Endodermal cell (in vitro differentiated cells): ENCODE data around the gene ACOT7. TPM values are rescaled to one million over a fixed set of nuclear protein-coding genes. Genes with fewer than 3 reads are reported as not detected.

ENCODE experiments used
- DNase-seq: peaks from one replicate; pipeline ENCODE4 v3.0.0-alpha.2; 2017
- H3K27ac ChIP-seq: 2 replicates; pipeline ENCODE4 v1.5.1; 2013; ENCODE audit warnings: mild to moderate bottlenecking, low read depth, low read length, moderate library complexity
- H3K27me3 ChIP-seq: 2 replicates; pipeline ENCODE4 v1.6.1; 2013; ENCODE audit warnings: mild to moderate bottlenecking, low read length, moderate library complexity; ENCODE audit not compliant: insufficient read depth, control insufficient read depth, poor library complexity, severe bottlenecking
- H3K36me3 ChIP-seq: 2 replicates; pipeline ENCODE4 v1.7.0; 2013; ENCODE audit warnings: mild to moderate bottlenecking, low read length, moderate library complexity; ENCODE audit not compliant: control insufficient read depth, insufficient read depth
- H3K4me1 ChIP-seq: one replicate; pipeline ENCODE4 v1.7.0; 2013; ENCODE audit warnings: low read length; ENCODE audit not compliant: control insufficient read depth, insufficient read depth
- H3K4me3 ChIP-seq: 2 replicates; pipeline ENCODE4 v1.5.1; 2013; ENCODE audit warnings: mild to moderate bottlenecking, low read length, moderate library complexity
- H3K9ac ChIP-seq: 2 replicates; pipeline ENCODE4 v1.6.1; 2013; ENCODE audit warnings: mild to moderate bottlenecking, low read length, moderate library complexity; ENCODE audit not compliant: poor library complexity, severe bottlenecking; ENCODE audit errors: extremely low read depth
- H3K9me3 ChIP-seq: 2 replicates; pipeline ENCODE4 v1.6.1; 2013; ENCODE audit warnings: mild to moderate bottlenecking, low read length, moderate library complexity; ENCODE audit not compliant: control insufficient read depth
- H3K27ac Mint-ChIP-seq: 2 replicates; pipeline ENCODE4 v1.8.0; 2020; ENCODE audit warnings: mixed read lengths
- H3K27me3 Mint-ChIP-seq: 2 replicates; pipeline ENCODE4 v1.8.0; 2021; ENCODE audit warnings: mild to moderate bottlenecking, mixed read lengths; ENCODE audit not compliant: insufficient read depth
- H3K36me3 Mint-ChIP-seq: 2 replicates; pipeline ENCODE4 v1.8.0; 2020; ENCODE audit warnings: low read depth, mixed read lengths
- H3K4me1 Mint-ChIP-seq: 2 replicates; pipeline ENCODE4 v1.8.0; 2020; ENCODE audit warnings: mixed read lengths
- H3K4me3 Mint-ChIP-seq: 2 replicates; pipeline ENCODE4 v1.8.0; 2020; ENCODE audit warnings: mild to moderate bottlenecking, moderate library complexity, mixed read lengths
- H3K9me3 Mint-ChIP-seq: 2 replicates; pipeline ENCODE4 v1.8.0; 2020; ENCODE audit warnings: mild to moderate bottlenecking, mixed read lengths
- CTCF ChIP-seq: fragments of 200-600 bp; sonication (generic); conservative IDR thresholded peaks from 2 replicates; pipeline ENCODE4 v1.5.0; 2021; ENCODE audit warnings: antibody characterized with exemption, mild to moderate bottlenecking
- WGBS, 2 experiments: methylation state at CpG; one replicate each; pipeline versions ENCODE4 v1.1.5 to v1.1.7; 2013; ENCODE audit warnings: missing lambda C conversion rate in 2 of 2, mixed read lengths in 1 of 2; ENCODE audit not compliant: insufficient coverage in 1 of 2, insufficient read length in 1 of 2; 5-methylcytosine and 5-hydroxymethylcytosine counted together
- total RNA-seq, 2 donors: library from RNA; stranded (reverse); fragmentation: NEBNext Ultra II Directional in 1 of 2; extraction: Animal tissue kit (Norgen Biotek cat#: 25700) in 1 of 2; gene quantifications; 2 replicates in 1 of 2; 3 replicates in 1 of 2; pipeline ENCODE4 v1.2.1, GENCODE V29; 2021

The ACOT7 gene
- total RNA-seq, 2 donors from 2014 or later, result 51.3 to 70.7 TPM

- Histone ChIP-seq H3K4me1 (peaks cover 8% of the 10 kb centered on the region), H3K27me3 (no peaks in the 10 kb centered on the region), H3K9ac (no peak overlapping the region), H3K27ac (peak overlapping the region; percentile 96), H3K36me3 (no peaks in the 10 kb centered on the region), H3K4me3 (no peak overlapping the region), H3K9me3 (no peaks in the 10 kb centered on the region)
- no peak for TF ChIP-seq CTCF
- Mint-ChIP-seq H3K27me3 (no peaks in the 10 kb centered on the region), H3K4me3 (no peak overlapping the region), H3K4me1 (peaks cover 15% of the 10 kb centered on the region), H3K9me3 (no peaks in the 10 kb centered on the region), H3K27ac (no peak overlapping the region), H3K36me3 (no peaks in the 10 kb centered on the region)
- 92 to 94% methylated on average over 6 to 8 of the region's 8 CpGs for WGBS, 2 experiments
- no peak for DNase-seq
Observed at GRCh38 chr1:6270401-6270800, 123.2 kb downstream of the ACOT7 start.

GRCh38 chr1:6269720-6270400 is 123.7 kb downstream of the ACOT7 start:
- H3K27ac Mint-ChIP-seq, result no peak overlapping the region
- Histone ChIP-seq H3K27me3 (no peaks in the 10 kb centered on the region), H3K4me3 (no peak overlapping the region), H3K36me3 (no peaks in the 10 kb centered on the region), H3K9me3 (no peaks in the 10 kb centered on the region), H3K9ac (no peak overlapping the region), H3K4me1 (peaks cover 8% of the 10 kb centered on the region), H3K27ac (peak overlapping the region; percentile 96)
- no peak for TF ChIP-seq CTCF
- no peaks in the 10 kb centered on the region for H3K36me3 Mint-ChIP-seq
- peaks cover 15% of the 10 kb centered on the region for H3K4me1 Mint-ChIP-seq
- H3K27me3 Mint-ChIP-seq, result no peaks in the 10 kb centered on the region
- no peak for DNase-seq
- WGBS, 2 experiments, result 84 to 86% methylated on average over 5 to 22 of the region's 22 CpGs
- H3K4me3 Mint-ChIP-seq, result no peak overlapping the region
- no peaks in the 10 kb centered on the region for H3K9me3 Mint-ChIP-seq

GRCh38 chr1:6269296-6269695 is 124.3 kb downstream of the ACOT7 start:
- H3K4me3 ChIP-seq, result no peak overlapping the region
- H3K27ac ChIP-seq, result peak overlapping the region; percentile 96
- no peaks in the 10 kb centered on the region for H3K27me3 ChIP-seq
- H3K36me3 ChIP-seq, result no peaks in the 10 kb centered on the region
- no peak overlapping the region for H3K27ac Mint-ChIP-seq
- H3K27me3 Mint-ChIP-seq, result no peaks in the 10 kb centered on the region
- no peak for TF ChIP-seq CTCF
- WGBS, 2 experiments, result 76 to 89% methylated on average over 10 to 14 of the region's 14 CpGs
- H3K4me1 ChIP-seq, result peaks cover 8% of the 10 kb centered on the region
- H3K9ac ChIP-seq, result no peak overlapping the region
- DNase-seq, result no peak
- H3K4me1 Mint-ChIP-seq, result peaks cover 15% of the 10 kb centered on the region
- H3K9me3 Mint-ChIP-seq, result no peaks in the 10 kb centered on the region
- no peak overlapping the region for H3K4me3 Mint-ChIP-seq
- no peaks in the 10 kb centered on the region for H3K9me3 ChIP-seq
- H3K36me3 Mint-ChIP-seq, result no peaks in the 10 kb centered on the region
